Transverse colon (tissue), 3 donors: ENCODE data around the gene RAPGEF1.

ENCODE experiments used
- CTCF ChIP-seq, 5 experiments: fragments of 200-600 bp in 3 of 5; fragments of 450-650 bp in 2 of 5; sonication (generic) in 3 of 5; IDR thresholded peaks; 1 replicate in 2 of 5; 2 replicates in 3 of 5; pipeline ENCODE4 v1.5.1; 2016 to 2017; ENCODE audit warnings: antibody characterized with exemption in 5 of 5, inconsistent platforms in 3 of 5, mild to moderate bottlenecking in 2 of 5, moderate library complexity in 1 of 5
- POLR2A ChIP-seq: fragments of 450-650 bp; IDR thresholded peaks from one replicate; pipeline ENCODE4 v1.6.1; 2016; ENCODE audit warnings: antibody characterized with exemption, mild to moderate bottlenecking, moderate library complexity

- TF ChIP-seq CTCF (IDR thresholded peaks at IDR 0.05): no peak
- no peak for TF ChIP-seq POLR2A
Observed at GRCh38 chr9:131651599-131651998, 88.3 kb downstream of the RAPGEF1 start.
